SK-N-MC (cell line): Measurements from ENCODE around the gene PDCD4.

Experiments used
- EZH2 ChIP-seq: fragments of 200-600 bp; sonication (generic); IDR thresholded peaks from one replicate; pipeline ENCODE4 v1.6.1; 2017; ENCODE audit warnings: antibody characterized with exemption
- POLR2AphosphoS5 ChIP-seq: IDR thresholded peaks from 2 replicates; pipeline ENCODE4 v1.6.1; 2012; ENCODE audit warnings: mild to moderate bottlenecking, low read depth, low read length, borderline replicate concordance

GRCh38 chr10:110876788-110877187 is 5.1 kb downstream of the PDCD4 start:
- TF ChIP-seq POLR2AphosphoS5 (no peak), EZH2 (no peak)
